B cell (primary cell): ENCODE results near the gene C1orf116.

ENCODE experiments used
- EZH2 ChIP-seq: IDR thresholded peaks from 2 replicates; pipeline ENCODE4 v1.6.1; 2012; ENCODE audit warnings: borderline replicate concordance, low read depth, mild to moderate bottlenecking, moderate library complexity, low read length; ENCODE audit not compliant: insufficient read depth, poor library complexity, severe bottlenecking
- TF ChIP-seq, protein P1 (sequence below): fragments of 200-600 bp; IDR thresholded peaks from one replicate; pipeline ENCODE4 v1.8.0; 2022; ENCODE audit warnings: antibody characterized with exemption, mild to moderate bottlenecking

DNA sequence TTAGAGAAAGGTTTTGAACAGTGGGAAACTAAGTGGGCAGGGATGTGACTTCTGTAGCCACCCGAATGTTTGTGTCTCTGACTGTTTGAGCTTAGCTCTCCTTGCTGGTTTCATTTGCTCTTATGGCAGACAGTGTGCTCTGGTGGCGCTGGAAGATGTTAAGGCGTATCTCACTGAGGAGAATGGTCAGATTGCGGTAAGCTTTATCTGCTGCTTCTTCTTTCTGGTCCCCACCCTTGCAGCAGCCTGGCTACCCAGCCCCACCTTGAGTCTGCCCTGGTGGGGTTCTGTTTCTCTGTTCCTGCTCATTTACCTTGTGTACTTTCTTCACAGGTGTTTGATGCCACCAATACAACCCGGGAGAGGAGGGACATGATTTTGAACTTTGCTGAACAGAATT, 30.5 kb upstream of the C1orf116 start:
- TF ChIP-seq, protein P1, sequence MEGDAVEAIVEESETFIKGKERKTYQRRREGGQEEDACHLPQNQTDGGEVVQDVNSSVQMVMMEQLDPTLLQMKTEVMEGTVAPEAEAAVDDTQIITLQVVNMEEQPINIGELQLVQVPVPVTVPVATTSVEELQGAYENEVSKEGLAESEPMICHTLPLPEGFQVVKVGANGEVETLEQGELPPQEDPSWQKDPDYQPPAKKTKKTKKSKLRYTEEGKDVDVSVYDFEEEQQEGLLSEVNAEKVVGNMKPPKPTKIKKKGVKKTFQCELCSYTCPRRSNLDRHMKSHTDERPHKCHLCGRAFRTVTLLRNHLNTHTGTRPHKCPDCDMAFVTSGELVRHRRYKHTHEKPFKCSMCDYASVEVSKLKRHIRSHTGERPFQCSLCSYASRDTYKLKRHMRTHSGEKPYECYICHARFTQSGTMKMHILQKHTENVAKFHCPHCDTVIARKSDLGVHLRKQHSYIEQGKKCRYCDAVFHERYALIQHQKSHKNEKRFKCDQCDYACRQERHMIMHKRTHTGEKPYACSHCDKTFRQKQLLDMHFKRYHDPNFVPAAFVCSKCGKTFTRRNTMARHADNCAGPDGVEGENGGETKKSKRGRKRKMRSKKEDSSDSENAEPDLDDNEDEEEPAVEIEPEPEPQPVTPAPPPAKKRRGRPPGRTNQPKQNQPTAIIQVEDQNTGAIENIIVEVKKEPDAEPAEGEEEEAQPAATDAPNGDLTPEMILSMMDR = no peak
- no peak for TF ChIP-seq EZH2
